ENCODE results near the gene RARG. TPM values are rescaled to one million over a fixed set of nuclear protein-coding genes. Genes with fewer than 3 reads are reported as not detected.

The RARG gene
- total and polyA plus RNA-seq, 2 of the 8 experiments (the other 6 are each of a cell fraction or from before 2014, with no cell fraction given), result 68.6 to 68.9 TPM

DNA sequence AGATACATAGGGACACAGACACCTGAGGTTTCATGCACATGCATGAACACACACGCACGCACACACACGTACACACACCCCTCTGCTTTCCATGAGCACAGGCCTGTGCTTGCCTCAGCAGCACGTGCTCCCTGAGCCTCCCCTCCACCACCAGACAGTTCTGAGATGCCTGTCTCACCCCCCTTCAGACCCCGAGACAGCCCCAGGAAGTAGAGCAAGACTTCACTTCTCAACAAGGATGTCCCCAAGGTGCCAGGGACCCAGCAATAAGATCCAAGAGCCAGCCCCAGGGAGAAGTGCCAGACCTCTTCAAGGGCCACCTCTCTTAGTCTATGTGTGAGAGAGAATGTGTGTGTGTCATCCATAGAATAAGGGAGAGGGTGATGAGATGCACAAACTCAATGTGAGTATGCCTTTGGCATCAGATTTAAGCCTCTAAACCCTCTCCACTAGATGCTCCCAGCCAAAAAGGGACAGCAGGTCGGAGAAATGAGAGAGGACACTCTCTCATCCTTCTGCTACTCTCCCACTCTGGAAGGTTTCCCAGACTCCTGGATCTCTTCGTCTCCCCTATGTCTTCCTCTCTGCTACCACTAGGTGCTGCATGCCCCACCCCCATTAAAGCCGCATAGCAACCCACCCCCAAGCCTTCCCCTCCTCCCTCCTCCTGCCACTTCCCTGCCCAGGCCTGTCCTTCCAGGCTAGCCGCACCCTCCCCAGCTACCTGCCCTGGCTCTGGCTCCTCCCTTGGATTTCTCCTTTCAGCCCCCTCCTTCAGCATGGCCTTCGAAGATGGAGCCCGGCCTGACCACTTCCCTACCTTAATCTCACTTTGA, 7.7 kb downstream of the RARG start:
- 48% methylated on average over 10 of the region's 11 CpGs; no CpG with 5 or more reads in 1 of the 2 experiments for WGBS, 2 experiments (ENCODE audit: extremely low coverage in 1 of 2, insufficient coverage in 1 of 2, insufficient read length in 1 of 2, insufficient replicate concordance in 2 of 2, low coverage in 1 of 2, low lambda C conversion rate in 2 of 2, missing lambda C conversion rate in 1 of 2)
- TF ChIP-seq KDM5A (IDR thresholded peaks at IDR 0.05; ENCODE audit: low read length) (no peak), CTBP2 (IDR thresholded peaks at IDR 0.05; ENCODE audit: borderline replicate concordance, insufficient read depth, insufficient read length, low read length) (peak; percentile 67), CHD2 (IDR thresholded peaks at IDR 0.05; ENCODE audit: low read length) (peak; percentile 57; the same call in 1 of the 2 replicates), SP1 (IDR thresholded peaks at IDR 0.05; ENCODE audit: low read depth, low read length) (peak; percentile 61; the same call in 1 of the 2 replicates), TEAD4 (IDR thresholded peaks at IDR 0.05; ENCODE audit: low read depth, low read length) (peak; percentile 65; the same call in 1 of the 2 replicates), KDM4A (IDR thresholded peaks at IDR 0.05; ENCODE audit: low read depth, low read length, severe bottlenecking) (no peak)
- TF ChIP-seq, protein P1, sequence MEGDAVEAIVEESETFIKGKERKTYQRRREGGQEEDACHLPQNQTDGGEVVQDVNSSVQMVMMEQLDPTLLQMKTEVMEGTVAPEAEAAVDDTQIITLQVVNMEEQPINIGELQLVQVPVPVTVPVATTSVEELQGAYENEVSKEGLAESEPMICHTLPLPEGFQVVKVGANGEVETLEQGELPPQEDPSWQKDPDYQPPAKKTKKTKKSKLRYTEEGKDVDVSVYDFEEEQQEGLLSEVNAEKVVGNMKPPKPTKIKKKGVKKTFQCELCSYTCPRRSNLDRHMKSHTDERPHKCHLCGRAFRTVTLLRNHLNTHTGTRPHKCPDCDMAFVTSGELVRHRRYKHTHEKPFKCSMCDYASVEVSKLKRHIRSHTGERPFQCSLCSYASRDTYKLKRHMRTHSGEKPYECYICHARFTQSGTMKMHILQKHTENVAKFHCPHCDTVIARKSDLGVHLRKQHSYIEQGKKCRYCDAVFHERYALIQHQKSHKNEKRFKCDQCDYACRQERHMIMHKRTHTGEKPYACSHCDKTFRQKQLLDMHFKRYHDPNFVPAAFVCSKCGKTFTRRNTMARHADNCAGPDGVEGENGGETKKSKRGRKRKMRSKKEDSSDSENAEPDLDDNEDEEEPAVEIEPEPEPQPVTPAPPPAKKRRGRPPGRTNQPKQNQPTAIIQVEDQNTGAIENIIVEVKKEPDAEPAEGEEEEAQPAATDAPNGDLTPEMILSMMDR (IDR thresholded peaks at IDR 0.05; ENCODE audit: control extremely low read depth in 1 of 3, insufficient read depth in 1 of 3, low read depth in 1 of 3, low read length in 3 of 3), result peak in 2 of 3 experiments; percentile 49 to 64; a peak in 3 of 4 replicates

More for the DNA sequence above, 7.7 kb downstream of the RARG start:
- Histone ChIP-seq H2BK12ac (ENCODE audit: low read depth, low read length) (peak overlapping the region; percentile 99; the same call in 1 of the 2 replicates), H3K27me3 (replicated peaks in 1 of 4; ENCODE audit: control insufficient read depth in 3 of 4, extremely low read depth in 1 of 4, insufficient read depth in 3 of 4, low read length in 3 of 4) (peaks cover 0 to 3% (median 0%) of the 10 kb centered on the region in 4 experiments; a peak in 1 of 7 replicates), H3K4me3 (ENCODE audit: extremely low read depth in 1 of 4, insufficient read depth in 2 of 4, low read depth in 3 of 4, low read length in 4 of 4) (peak overlapping the region in 3 of 4 experiments; percentile 1 to 89 (median 10); a peak in 2 of 8 replicates), H2BK20ac (ENCODE audit: low read length) (peak overlapping the region; percentile 100), H3K4ac (replicated peaks; ENCODE audit: insufficient read length, low read depth, low read length) (peak overlapping the region; percentile 100), H3K18ac (ENCODE audit: extremely low read depth, low read length) (peak overlapping the region; percentile 98), H3K9me3 (ENCODE audit: insufficient read depth in 2 of 2, low read depth in 1 of 2, low read length in 1 of 2) (no peaks in the 10 kb centered on the region), H3K23me2 (ENCODE audit: low read depth, low read length) (peaks cover 20% of the 10 kb centered on the region), H2BK5ac (ENCODE audit: low read depth, low read length) (peak overlapping the region; percentile 91; the same call in 1 of the 2 replicates), H2BK15ac (ENCODE audit: low read length) (peak overlapping the region; percentile 100), H3K4me1 (replicated peaks in 1 of 4; ENCODE audit: control insufficient read depth in 3 of 4, insufficient read depth in 4 of 4, low read length in 3 of 4) (peaks cover 33 to 51% (median 37%) of the 10 kb centered on the region in 4 experiments), H2AFZ (ENCODE audit: low read length) (no peak overlapping the region), H2BK120ac (replicated peaks; ENCODE audit: low read depth, low read length) (peak overlapping the region; percentile 98), H3K36me3 (ENCODE audit: control insufficient read depth in 2 of 4, insufficient read depth in 4 of 4, low read length in 3 of 4) (no peaks in the 10 kb centered on the region; a peak in 1 of 8 replicates), H4K91ac (replicated peaks; ENCODE audit: insufficient read length, low read length) (peak overlapping the region; percentile 99), H3K9ac (replicated peaks in 1 of 4; ENCODE audit: extremely low read depth in 1 of 4, low read depth in 3 of 4, low read length in 3 of 4) (no peak overlapping the region; a peak in 2 of 7 replicates), H4K5ac (ENCODE audit: insufficient read length, low read depth, low read length) (peak overlapping the region; percentile 92), H3K79me1 (ENCODE audit: low read depth, low read length) (peaks cover 4% of the 10 kb centered on the region), H3K79me2 (ENCODE audit: control insufficient read depth in 1 of 2, insufficient read depth in 2 of 2, low read length in 2 of 2) (peaks cover 4 to 6% of the 10 kb centered on the region in 2 experiments; a peak in 3 of 4 replicates), H3K23ac (ENCODE audit: insufficient read length) (no peak overlapping the region), H4K20me1 (replicated peaks in 1 of 2; ENCODE audit: control insufficient read depth in 1 of 2, insufficient read depth in 2 of 2, low read length in 2 of 2) (peaks cover 0 to 3% of the 10 kb centered on the region in 2 experiments), H4K8ac (ENCODE audit: extremely low read depth, insufficient read depth, low read length) (peak overlapping the region; percentile 47; the same call in 1 of the 2 replicates), H3K56ac (replicated peaks; ENCODE audit: insufficient read length, low read depth, low read length) (peak overlapping the region; percentile 72), H3K14ac (ENCODE audit: insufficient read length) (no peak overlapping the region), H2AK5ac (ENCODE audit: low read depth, low read length) (peak overlapping the region; percentile 96), H3K27ac (ENCODE audit: low read depth, low read length) (no peak overlapping the region), H3K4me2 (ENCODE audit: insufficient read depth in 1 of 2, low read depth in 2 of 2, low read length in 2 of 2) (peak overlapping the region; percentile 99 to 100)
- FAIRE-seq (no peak), DNase-seq (ENCODE audit: low read depth in 1 of 2, low spot score in 2 of 2) (peak in 1 of 2 experiments; percentile 74)
- CTCF ChIA-PET (ENCODE audit: partially characterized antibody), result interaction anchor here (0.6 to 22.3 kb wide), 13 partner anchors 8 to 80 kb away, joined by 3 to 654 read pairs (median 6); partner anchors contain the start of genes ESPL1 and RARG
- POLR2A ChIA-PET (ENCODE audit: partially characterized antibody), result interaction anchor here (0.8 to 13.6 kb wide), 10 partner anchors 5 to 97 kb away, joined by 3 to 151 read pairs (median 4); partner anchors contain the start of genes AAAS and RARG
